ENCODE results near the gene MCF2L. TPM values are rescaled to one million over a fixed set of nuclear protein-coding genes. Genes with fewer than 3 reads are reported as not detected.

Gene MCF2L
- total RNA-seq, 4 donors from 2014 or later = 25.0 to 103 (median 61.0) TPM

- TF ChIP-seq CTCF (IDR thresholded peaks at IDR 0.05) = no peak
- TF ChIP-seq POLR2A (IDR thresholded peaks at IDR 0.05) = no peak
- Histone ChIP-seq H3K4me1 (no peaks in the 10 kb centered on the region), H3K36me3 (no peaks in the 10 kb centered on the region), H3K9me3 (no peaks in the 10 kb centered on the region), H3K4me3 (no peak overlapping the region), H3K27me3 (no peaks in the 10 kb centered on the region), H3K27ac (no peak overlapping the region)
- intact Hi-C loops (cut with DNase I; ENCODE audit: low total_unique reads) = no loop called here
- no peak for DNase-seq
These were observed 40.9 kb downstream of the MCF2L start for GRCh38 chr13:113009743-113010509.

GRCh38 chr13:113010510-113010865 is 41.5 kb downstream of the MCF2L start:
- Histone ChIP-seq H3K36me3 (no peaks in the 10 kb centered on the region), H3K27ac (no peak overlapping the region), H3K4me3 (no peak overlapping the region), H3K9me3 (no peaks in the 10 kb centered on the region), H3K4me1 (no peaks in the 10 kb centered on the region), H3K27me3 (no peaks in the 10 kb centered on the region)
- DNase-seq = no peak
- TF ChIP-seq CTCF (IDR thresholded peaks at IDR 0.05) (no peak), POLR2A (IDR thresholded peaks at IDR 0.05) (no peak)
- intact Hi-C loops (cut with DNase I; ENCODE audit: low total_unique reads) = no loop called here

GRCh38 chr13:113013303-113013702 is 44.3 kb downstream of the MCF2L start:
- no peaks in the 10 kb centered on the region for H3K27me3 ChIP-seq
- no peaks in the 10 kb centered on the region for H3K9me3 ChIP-seq
- no peak for DNase-seq
- TF ChIP-seq CTCF (IDR thresholded peaks at IDR 0.05) (no peak), POLR2A (IDR thresholded peaks at IDR 0.05) (no peak)
- H3K36me3 ChIP-seq = no peaks in the 10 kb centered on the region
- H3K4me1 ChIP-seq = no peaks in the 10 kb centered on the region
- no peak overlapping the region for H3K4me3 ChIP-seq
- no peak overlapping the region for H3K27ac ChIP-seq
- intact Hi-C loops (cut with DNase I; ENCODE audit: low total_unique reads) = no loop called here

GRCh38 chr13:113013878-113014751 is 45.1 kb downstream of the MCF2L start:
- Histone ChIP-seq H3K36me3 (no peaks in the 10 kb centered on the region), H3K4me1 (no peaks in the 10 kb centered on the region), H3K27ac (no peak overlapping the region), H3K27me3 (no peaks in the 10 kb centered on the region), H3K9me3 (no peaks in the 10 kb centered on the region), H3K4me3 (no peak overlapping the region)
- no peak for DNase-seq
- intact Hi-C loops (cut with DNase I; ENCODE audit: low total_unique reads) = no loop called here
- TF ChIP-seq POLR2A (IDR thresholded peaks at IDR 0.05) (no peak), CTCF (IDR thresholded peaks at IDR 0.05) (no peak)
